ENCODE results near the gene CACNB4. TPM values are rescaled to one million over a fixed set of nuclear protein-coding genes. Genes with fewer than 3 reads are reported as not detected.
A peak's percentile ranks its signal among the peaks of the same experiment; 100 is the strongest.

Gene CACNB4
- total RNA-seq, 1 experiment from 2014 or later: 1.7 TPM

DNA sequence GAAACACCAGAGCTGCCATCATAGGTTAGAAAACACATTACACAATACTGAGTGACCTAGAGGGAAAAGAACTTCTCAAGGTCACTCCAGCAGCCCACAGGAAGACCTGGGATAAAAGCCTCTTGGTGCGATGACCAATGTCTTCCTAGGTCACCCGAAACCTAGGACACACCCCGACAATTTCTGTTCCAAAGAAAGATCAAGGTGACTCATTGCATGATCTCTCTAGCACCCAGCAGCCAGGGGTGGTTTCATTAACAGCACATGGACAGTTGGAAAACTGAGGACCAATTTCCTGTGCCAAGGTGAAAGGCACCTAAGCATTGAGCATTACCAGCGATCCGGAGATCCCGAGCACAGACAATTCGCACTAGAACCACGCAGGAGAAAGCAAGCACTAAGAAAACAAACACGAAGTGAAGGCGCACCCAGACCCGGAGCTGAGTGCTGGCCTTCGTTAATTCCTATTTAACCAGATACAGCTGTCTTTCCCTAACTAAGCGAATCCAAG lies 1.5 kb downstream of the CACNB4 start:
- DNase-seq (ENCODE audit: low read depth, low spot score) (no peak), ATAC-seq (peak; percentile 57)
- in situ Hi-C loops (cut with HindIII; ENCODE audit: low pct_unique_long_range_greater_than_20kb, low sequenced_read_pairs): no loop called here
- no peaks in the 10 kb centered on the region for H3K9me3 ChIP-seq (ENCODE audit: control insufficient read depth, insufficient read depth, low read depth, low read length)
- no TSS peak for BruUV-seq (replicated peaks)
- peaks cover 17% of the 10 kb centered on the region for H3K4me1 ChIP-seq (ENCODE audit: control insufficient read depth, insufficient read depth, low read length)
- POLR2A ChIA-PET: interaction anchor here (0.6 kb wide), 1 partner anchor 239 kb away, joined by 3 read pairs; no protein-coding TSS in a partner anchor
- no peaks in the 10 kb centered on the region for H3K36me3 ChIP-seq (ENCODE audit: control insufficient read depth, insufficient read depth, low read length)
- peak overlapping the region; percentile 44 to 50 for H3K4me3 ChIP-seq (ENCODE audit: low read depth in 2 of 2, low read length in 2 of 2)
- CTCF ChIA-PET: interaction anchor here (0.6 kb wide), 1 partner anchor 10 kb away, joined by 5 read pairs; no protein-coding TSS in a partner anchor
- no peak overlapping the region; the same call in 1 of the 2 replicates for H3K27ac ChIP-seq (ENCODE audit: low read length)
- TF ChIP-seq SIN3A (IDR thresholded peaks at IDR 0.05; ENCODE audit: borderline replicate concordance, insufficient read depth, low read depth, low read length) (no peak), POLR2AphosphoS5 (IDR thresholded peaks at IDR 0.05; ENCODE audit: low read depth, low read length) (no peak), TCF7L2 (IDR thresholded peaks at IDR 0.05; ENCODE audit: low read depth, low read length) (no peak)
- TF ChIP-seq, protein P1, sequence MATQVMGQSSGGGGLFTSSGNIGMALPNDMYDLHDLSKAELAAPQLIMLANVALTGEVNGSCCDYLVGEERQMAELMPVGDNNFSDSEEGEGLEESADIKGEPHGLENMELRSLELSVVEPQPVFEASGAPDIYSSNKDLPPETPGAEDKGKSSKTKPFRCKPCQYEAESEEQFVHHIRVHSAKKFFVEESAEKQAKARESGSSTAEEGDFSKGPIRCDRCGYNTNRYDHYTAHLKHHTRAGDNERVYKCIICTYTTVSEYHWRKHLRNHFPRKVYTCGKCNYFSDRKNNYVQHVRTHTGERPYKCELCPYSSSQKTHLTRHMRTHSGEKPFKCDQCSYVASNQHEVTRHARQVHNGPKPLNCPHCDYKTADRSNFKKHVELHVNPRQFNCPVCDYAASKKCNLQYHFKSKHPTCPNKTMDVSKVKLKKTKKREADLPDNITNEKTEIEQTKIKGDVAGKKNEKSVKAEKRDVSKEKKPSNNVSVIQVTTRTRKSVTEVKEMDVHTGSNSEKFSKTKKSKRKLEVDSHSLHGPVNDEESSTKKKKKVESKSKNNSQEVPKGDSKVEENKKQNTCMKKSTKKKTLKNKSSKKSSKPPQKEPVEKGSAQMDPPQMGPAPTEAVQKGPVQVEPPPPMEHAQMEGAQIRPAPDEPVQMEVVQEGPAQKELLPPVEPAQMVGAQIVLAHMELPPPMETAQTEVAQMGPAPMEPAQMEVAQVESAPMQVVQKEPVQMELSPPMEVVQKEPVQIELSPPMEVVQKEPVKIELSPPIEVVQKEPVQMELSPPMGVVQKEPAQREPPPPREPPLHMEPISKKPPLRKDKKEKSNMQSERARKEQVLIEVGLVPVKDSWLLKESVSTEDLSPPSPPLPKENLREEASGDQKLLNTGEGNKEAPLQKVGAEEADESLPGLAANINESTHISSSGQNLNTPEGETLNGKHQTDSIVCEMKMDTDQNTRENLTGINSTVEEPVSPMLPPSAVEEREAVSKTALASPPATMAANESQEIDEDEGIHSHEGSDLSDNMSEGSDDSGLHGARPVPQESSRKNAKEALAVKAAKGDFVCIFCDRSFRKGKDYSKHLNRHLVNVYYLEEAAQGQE (IDR thresholded peaks at IDR 0.05; ENCODE audit: insufficient read depth in 1 of 2, low read depth in 2 of 2, low read length in 1 of 2): no peak
- TF ChIP-seq, protein P2, sequence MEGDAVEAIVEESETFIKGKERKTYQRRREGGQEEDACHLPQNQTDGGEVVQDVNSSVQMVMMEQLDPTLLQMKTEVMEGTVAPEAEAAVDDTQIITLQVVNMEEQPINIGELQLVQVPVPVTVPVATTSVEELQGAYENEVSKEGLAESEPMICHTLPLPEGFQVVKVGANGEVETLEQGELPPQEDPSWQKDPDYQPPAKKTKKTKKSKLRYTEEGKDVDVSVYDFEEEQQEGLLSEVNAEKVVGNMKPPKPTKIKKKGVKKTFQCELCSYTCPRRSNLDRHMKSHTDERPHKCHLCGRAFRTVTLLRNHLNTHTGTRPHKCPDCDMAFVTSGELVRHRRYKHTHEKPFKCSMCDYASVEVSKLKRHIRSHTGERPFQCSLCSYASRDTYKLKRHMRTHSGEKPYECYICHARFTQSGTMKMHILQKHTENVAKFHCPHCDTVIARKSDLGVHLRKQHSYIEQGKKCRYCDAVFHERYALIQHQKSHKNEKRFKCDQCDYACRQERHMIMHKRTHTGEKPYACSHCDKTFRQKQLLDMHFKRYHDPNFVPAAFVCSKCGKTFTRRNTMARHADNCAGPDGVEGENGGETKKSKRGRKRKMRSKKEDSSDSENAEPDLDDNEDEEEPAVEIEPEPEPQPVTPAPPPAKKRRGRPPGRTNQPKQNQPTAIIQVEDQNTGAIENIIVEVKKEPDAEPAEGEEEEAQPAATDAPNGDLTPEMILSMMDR (IDR thresholded peaks at IDR 0.05): no peak
- intact Hi-C loops (cut with micrococcal nuclease; ENCODE audit: unreplicated experiment): no loop called here
- peaks cover 28% of the 10 kb centered on the region for H3K27me3 ChIP-seq (ENCODE audit: control insufficient read depth, insufficient read depth, low read length)

DNA sequence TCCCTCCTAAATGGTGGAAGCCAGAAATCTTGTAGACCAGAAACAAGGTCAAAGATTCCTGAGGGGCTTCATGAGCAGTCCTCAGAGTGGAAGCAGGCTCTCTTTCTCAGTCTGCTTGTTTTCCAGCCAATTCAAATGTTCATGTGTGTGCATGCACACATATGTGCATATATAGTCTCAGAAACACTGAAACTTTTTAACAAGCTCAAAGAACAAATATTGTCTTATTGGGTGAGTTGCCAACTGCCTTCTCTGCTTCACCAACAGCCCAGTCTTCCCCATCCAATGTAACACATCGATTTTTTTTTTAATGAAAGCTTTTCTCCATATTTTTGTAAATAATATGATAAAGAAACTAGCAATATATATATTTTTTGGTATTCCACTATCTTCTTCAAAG lies 3.7 kb downstream of the CACNB4 start:
- no TSS peak for BruUV-seq (replicated peaks)
- ATAC-seq: no peak
- no peak overlapping the region for H3K27ac ChIP-seq (ENCODE audit: low read length)
- in situ Hi-C loops (cut with HindIII; ENCODE audit: low pct_unique_long_range_greater_than_20kb, low sequenced_read_pairs) (no loop called here), intact Hi-C loops (cut with micrococcal nuclease; ENCODE audit: unreplicated experiment) (no loop called here)
- H3K27me3 ChIP-seq (ENCODE audit: control insufficient read depth, insufficient read depth, low read length): peaks cover 24% of the 10 kb centered on the region
- ChIA-PET POLR2A (no interaction called here), CTCF (no interaction called here)
- no peak for TF ChIP-seq POLR2AphosphoS5 (IDR thresholded peaks at IDR 0.05; ENCODE audit: low read depth, low read length)
- TF ChIP-seq, protein P1 (IDR thresholded peaks at IDR 0.05; ENCODE audit: insufficient read depth in 1 of 2, low read depth in 2 of 2, low read length in 1 of 2): no peak
- no peak for TF ChIP-seq TCF7L2 (IDR thresholded peaks at IDR 0.05; ENCODE audit: low read depth, low read length)
- peaks cover 17% of the 10 kb centered on the region for H3K4me1 ChIP-seq (ENCODE audit: control insufficient read depth, insufficient read depth, low read length)
- DNase-seq (ENCODE audit: low read depth, low spot score): no peak
- H3K4me3 ChIP-seq (ENCODE audit: low read depth in 2 of 2, low read length in 2 of 2): no peak overlapping the region
- H3K36me3 ChIP-seq (ENCODE audit: control insufficient read depth, insufficient read depth, low read length): no peaks in the 10 kb centered on the region
- H3K9me3 ChIP-seq (ENCODE audit: control insufficient read depth, insufficient read depth, low read depth, low read length): no peaks in the 10 kb centered on the region

Data from Panc1 (cell line).